A673 (cell line): ENCODE results near the gene PSORS1C1.

Source experiments
- EZH2 ChIP-seq: fragments of 200-600 bp; sonication (generic); IDR thresholded peaks from 2 replicates; pipeline ENCODE4 v1.6.1; 2017; ENCODE audit warnings: borderline replicate concordance, low read depth, mild to moderate bottlenecking, mixed read lengths, antibody characterized with exemption, low read length; ENCODE audit not compliant: poor library complexity, severe bottlenecking
- TF ChIP-seq, protein P1 (sequence below): fragments of 300-800, 200-600 bp; sonication (generic); conservative IDR thresholded peaks from 2 replicates; pipeline ENCODE4 v1.5.1; 2017; ENCODE audit warnings: low read depth, mild to moderate bottlenecking, antibody characterized with exemption, low read length, moderate library complexity, mixed read lengths

DNA sequence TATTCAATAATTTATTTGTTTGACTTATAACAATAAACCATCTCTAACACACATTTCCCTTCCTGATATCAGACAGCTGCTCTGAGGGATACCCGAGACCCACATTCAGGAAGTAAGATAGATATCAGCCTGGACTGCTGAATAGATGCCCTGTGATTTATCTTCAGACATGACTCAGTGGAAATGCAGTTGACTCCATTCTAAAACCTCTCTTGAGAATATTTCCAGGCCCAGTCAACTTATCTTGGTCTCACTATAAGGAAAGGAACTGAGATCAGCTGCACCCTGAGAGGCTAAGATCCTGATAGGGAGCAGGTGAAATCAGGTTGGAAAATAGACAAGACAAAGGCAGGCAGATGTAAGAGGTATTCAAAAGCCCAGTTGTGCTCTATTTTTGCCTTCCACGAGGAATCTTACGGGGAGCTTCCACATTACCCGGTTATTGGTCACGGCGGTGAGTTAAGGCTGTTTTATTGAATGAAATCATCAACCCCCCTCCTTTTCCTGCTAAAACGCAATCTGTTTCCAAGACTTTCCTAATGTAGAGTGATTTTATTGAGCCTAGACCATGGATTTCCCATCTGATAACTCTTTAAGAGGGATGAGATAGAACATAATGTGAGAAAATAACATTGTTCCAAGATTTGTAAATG is 27.7 kb upstream of the PSORS1C1 start:
- TF ChIP-seq, protein P1, sequence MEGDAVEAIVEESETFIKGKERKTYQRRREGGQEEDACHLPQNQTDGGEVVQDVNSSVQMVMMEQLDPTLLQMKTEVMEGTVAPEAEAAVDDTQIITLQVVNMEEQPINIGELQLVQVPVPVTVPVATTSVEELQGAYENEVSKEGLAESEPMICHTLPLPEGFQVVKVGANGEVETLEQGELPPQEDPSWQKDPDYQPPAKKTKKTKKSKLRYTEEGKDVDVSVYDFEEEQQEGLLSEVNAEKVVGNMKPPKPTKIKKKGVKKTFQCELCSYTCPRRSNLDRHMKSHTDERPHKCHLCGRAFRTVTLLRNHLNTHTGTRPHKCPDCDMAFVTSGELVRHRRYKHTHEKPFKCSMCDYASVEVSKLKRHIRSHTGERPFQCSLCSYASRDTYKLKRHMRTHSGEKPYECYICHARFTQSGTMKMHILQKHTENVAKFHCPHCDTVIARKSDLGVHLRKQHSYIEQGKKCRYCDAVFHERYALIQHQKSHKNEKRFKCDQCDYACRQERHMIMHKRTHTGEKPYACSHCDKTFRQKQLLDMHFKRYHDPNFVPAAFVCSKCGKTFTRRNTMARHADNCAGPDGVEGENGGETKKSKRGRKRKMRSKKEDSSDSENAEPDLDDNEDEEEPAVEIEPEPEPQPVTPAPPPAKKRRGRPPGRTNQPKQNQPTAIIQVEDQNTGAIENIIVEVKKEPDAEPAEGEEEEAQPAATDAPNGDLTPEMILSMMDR: no peak
- no peak for TF ChIP-seq EZH2
